ENCODE data around the gene SYT10.

The SYT10 gene

DNA sequence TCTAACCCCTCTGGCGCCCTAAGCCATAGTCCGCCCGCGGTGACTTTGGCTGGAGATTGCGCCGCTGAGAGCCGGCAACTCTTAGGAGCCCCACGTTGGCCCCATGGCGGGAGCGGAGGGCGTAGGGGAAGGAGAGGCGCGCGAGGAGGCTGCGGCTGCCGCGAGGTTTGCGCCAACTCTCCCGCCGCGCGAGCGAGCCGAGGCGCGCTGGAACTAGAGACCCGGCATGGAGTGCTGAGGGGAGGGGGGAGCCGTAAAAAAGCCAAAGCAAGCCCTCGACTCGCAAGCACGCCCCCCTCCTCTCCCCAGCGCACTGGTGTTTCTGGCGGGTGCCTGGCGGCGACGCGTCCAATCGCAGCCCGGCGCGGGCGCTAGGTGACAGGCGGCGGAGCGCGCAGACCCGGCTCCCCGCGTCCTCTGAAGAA lies at the start of gene SYT10:
Gene SYT10, minus strand, starts transcription at position 233 of the 425 bp plus-strand sequence. CDS start 297 bp downstream, outside the sequence.
- Mint-ChIP-seq H3K4me1 (peaks cover 0 to 11% of the 10 kb centered on the region in 2 donors), H3K9me3 (peaks cover 0 to 7% of the 10 kb centered on the region in 2 donors), H3K4me3 (peak within 1 kb of the TSS; percentile 71 to 79), H3K27ac (no peak within 1 kb of the TSS), H3K27me3 (peaks cover 32 to 38% of the 10 kb centered on the region in 2 donors), H3K36me3 (no peaks in the 10 kb centered on the region)
- no peak for DNase-seq
- no peak for ATAC-seq (replicated peaks)

DNA sequence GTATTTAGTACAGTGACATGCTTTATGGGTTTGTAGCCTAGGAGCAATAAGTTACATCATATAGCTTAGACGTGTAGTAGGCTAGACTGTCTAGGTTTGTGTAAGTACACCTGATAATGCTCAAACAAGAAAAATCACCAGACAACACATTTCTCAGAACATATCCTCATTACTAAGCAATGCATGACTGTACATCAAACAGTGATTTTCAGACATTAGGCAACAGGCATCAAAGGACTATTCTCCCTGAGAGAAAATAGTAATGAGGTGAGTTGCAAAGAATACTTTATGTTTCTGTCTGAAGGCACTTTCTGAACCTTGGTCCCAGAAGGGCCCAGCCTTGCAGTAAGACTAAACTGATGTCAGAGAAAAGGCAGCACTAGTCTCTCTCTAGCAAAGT lies 48.4 kb upstream of the SYT10 start:
- H3K9me3 Mint-ChIP-seq: peaks cover 7 to 22% of the 10 kb centered on the region in 2 donors
- no peaks in the 10 kb centered on the region for H3K36me3 Mint-ChIP-seq
- H3K27ac Mint-ChIP-seq: no peak overlapping the region
- H3K4me3 Mint-ChIP-seq: no peak overlapping the region
- H3K27me3 Mint-ChIP-seq: no peaks in the 10 kb centered on the region
- H3K4me1 Mint-ChIP-seq: no peaks in the 10 kb centered on the region
- ATAC-seq (replicated peaks) (no peak), DNase-seq (no peak)

- no peak for DNase-seq
- Mint-ChIP-seq H3K27ac (no peak overlapping the region), H3K36me3 (no peaks in the 10 kb centered on the region), H3K9me3 (peaks cover 5 to 19% of the 10 kb centered on the region in 2 donors), H3K27me3 (no peaks in the 10 kb centered on the region), H3K4me1 (no peaks in the 10 kb centered on the region), H3K4me3 (no peak overlapping the region)
- no peak for ATAC-seq (replicated peaks)
Measured at GRCh38 chr12:33486058-33486457, 46.4 kb upstream of the SYT10 start.

GRCh38 chr12:33484161-33484560 lies 44.5 kb upstream of the SYT10 start:
- no peaks in the 10 kb centered on the region for H3K27me3 Mint-ChIP-seq
- no peak overlapping the region for H3K4me3 Mint-ChIP-seq
- ATAC-seq (replicated peaks) (no peak), DNase-seq (no peak)
- no peak overlapping the region for H3K27ac Mint-ChIP-seq
- no peaks in the 10 kb centered on the region for H3K36me3 Mint-ChIP-seq
- peaks cover 3 to 8% of the 10 kb centered on the region in 2 donors for H3K9me3 Mint-ChIP-seq
- no peaks in the 10 kb centered on the region for H3K4me1 Mint-ChIP-seq

GRCh38 chr12:33480366-33480765 lies 40.7 kb upstream of the SYT10 start:
- no peak overlapping the region for H3K27ac Mint-ChIP-seq
- ATAC-seq (replicated peaks): no peak
- peaks cover 6 to 8% of the 10 kb centered on the region in 2 donors for H3K9me3 Mint-ChIP-seq

DNA sequence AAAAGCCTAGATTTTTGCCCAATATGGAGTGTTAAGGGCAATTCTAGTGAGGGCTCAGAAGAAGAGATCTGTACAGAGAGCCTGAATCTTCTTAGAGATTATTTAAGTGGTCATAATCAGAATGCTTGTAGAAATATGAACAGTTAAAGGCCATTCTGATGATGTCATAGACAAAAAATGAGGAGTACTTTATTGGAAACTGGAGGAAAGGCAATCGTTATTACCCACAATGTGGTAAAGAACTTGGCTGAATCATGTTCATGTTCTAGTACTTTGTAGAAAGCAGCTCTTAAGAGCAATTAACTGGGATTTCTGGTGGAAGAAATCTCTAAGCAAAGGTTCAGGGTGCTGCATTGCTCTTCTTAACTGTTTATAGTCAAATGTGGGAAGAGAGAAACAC lies 36.4 kb upstream of the SYT10 start:
- DNase-seq (no peak), ATAC-seq (replicated peaks) (no peak)
- H3K4me3 Mint-ChIP-seq: no peak overlapping the region
- H3K27me3 Mint-ChIP-seq: no peaks in the 10 kb centered on the region
- H3K9me3 Mint-ChIP-seq: peaks cover 3 to 4% of the 10 kb centered on the region in 2 donors
- H3K36me3 Mint-ChIP-seq: no peaks in the 10 kb centered on the region
- no peak overlapping the region for H3K27ac Mint-ChIP-seq
- no peaks in the 10 kb centered on the region for H3K4me1 Mint-ChIP-seq

More at GRCh38 chr12:33480366-33480765, 40.7 kb upstream of the SYT10 start:
- no peak for DNase-seq
- Mint-ChIP-seq H3K27me3 (no peaks in the 10 kb centered on the region), H3K4me1 (no peaks in the 10 kb centered on the region), H3K4me3 (no peak overlapping the region), H3K36me3 (no peaks in the 10 kb centered on the region)

DNA sequence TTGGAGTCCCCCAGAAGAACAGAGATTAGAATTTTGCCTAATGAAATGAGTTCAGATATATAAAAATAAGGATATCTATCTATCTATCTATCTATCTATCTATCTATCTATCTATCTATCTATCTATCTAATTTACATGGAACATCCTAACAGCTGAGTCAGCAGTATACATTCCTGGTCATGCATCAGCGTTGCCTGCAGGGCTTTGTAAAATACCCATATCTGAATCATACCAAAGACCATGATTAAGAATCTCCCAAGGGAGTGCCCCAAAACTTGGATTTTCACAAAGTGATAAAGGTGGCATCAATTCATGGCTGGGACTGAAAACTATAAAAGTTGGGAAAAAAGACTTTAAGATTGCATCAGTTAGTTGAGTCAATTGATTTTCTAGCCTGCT lies 32.7 kb upstream of the SYT10 start:
- ATAC-seq (replicated peaks) (no peak), DNase-seq (no peak)

DNA sequence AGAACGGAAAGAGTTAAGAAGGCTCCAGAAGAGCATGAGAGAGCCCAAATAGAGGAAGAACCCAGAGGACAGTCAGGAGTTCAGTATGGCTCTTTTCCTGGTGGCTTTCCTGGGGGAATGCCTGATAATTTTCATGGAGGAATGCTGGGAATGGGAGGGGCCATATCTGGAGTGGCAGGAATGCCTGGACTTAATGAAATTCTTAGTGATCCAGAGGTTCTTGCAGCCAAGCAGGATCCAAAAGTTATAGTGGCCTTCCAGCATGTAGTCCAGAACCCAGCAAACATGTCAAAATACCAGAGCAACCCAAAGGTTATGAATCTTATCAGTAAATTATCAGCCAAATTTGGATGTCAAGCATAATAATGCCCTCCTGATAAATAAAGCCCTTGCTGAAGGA lies 15.5 kb upstream of the SYT10 start:
- H3K27me3 Mint-ChIP-seq: no peaks in the 10 kb centered on the region
- no peak overlapping the region for H3K27ac Mint-ChIP-seq
- no peaks in the 10 kb centered on the region for H3K36me3 Mint-ChIP-seq
- H3K4me3 Mint-ChIP-seq: no peak overlapping the region
- H3K4me1 Mint-ChIP-seq: no peaks in the 10 kb centered on the region
- no peak for ATAC-seq (replicated peaks)
- no peak for DNase-seq
- peaks cover 6 to 7% of the 10 kb centered on the region in 2 donors for H3K9me3 Mint-ChIP-seq

More for the DNA sequence above, 32.7 kb upstream of the SYT10 start:
- H3K27me3 Mint-ChIP-seq: no peaks in the 10 kb centered on the region
- H3K9me3 Mint-ChIP-seq: peaks cover under 1 to 3% of the 10 kb centered on the region in 2 donors
- H3K36me3 Mint-ChIP-seq: no peaks in the 10 kb centered on the region
- no peak overlapping the region for H3K4me3 Mint-ChIP-seq
- no peak overlapping the region for H3K27ac Mint-ChIP-seq
- H3K4me1 Mint-ChIP-seq: no peaks in the 10 kb centered on the region

DNA sequence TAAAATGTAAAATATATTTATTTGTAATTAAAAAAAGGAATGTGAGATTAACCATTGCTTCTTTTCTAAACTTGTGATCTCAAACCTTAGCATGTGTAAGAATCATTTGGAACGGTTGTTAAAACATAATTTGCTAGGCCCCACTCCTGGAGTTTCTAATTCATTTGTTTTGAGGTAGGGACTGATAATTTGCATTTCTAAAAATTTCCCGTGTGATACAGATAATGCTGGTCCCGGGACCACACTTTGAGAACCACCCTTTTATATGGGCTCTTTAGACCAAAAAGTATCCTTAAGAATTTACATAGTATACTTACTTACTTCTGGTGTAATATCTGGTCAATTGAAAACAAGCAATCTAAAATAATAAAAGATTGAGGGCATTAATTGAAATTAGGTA lies 10.9 kb upstream of the SYT10 start:
- no peak for DNase-seq
- no peaks in the 10 kb centered on the region for H3K4me1 Mint-ChIP-seq
- no peak for ATAC-seq (replicated peaks)
- H3K9me3 Mint-ChIP-seq: peaks cover 0 to 3% of the 10 kb centered on the region in 2 donors
- H3K27me3 Mint-ChIP-seq: no peaks in the 10 kb centered on the region
- no peak overlapping the region for H3K4me3 Mint-ChIP-seq
- H3K27ac Mint-ChIP-seq: no peak overlapping the region
- no peaks in the 10 kb centered on the region for H3K36me3 Mint-ChIP-seq

DNA sequence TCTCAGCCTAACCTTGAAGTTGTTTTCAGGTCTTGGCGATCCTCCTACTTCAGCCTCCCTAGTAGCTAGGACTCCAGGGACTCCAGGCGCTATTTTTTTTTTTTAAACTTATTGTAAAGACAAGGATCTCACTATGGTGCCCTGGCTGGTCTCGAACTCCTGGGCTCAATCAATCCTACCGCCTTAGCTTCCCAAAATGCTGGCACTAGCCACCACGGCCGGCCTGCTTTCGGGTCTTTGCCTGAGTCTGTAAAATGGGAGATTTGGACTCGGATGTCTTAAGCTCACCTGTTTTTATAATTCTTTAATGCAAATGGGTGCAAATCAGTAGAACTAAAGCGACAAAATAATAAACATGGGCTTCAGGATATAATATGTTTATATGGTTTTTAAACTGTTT lies 858 bp upstream of the SYT10 start:
- peaks cover 0 to 10% of the 10 kb centered on the region in 2 donors for H3K9me3 Mint-ChIP-seq
- no peak overlapping the region for H3K27ac Mint-ChIP-seq
- no peak for DNase-seq
- no peaks in the 10 kb centered on the region for H3K36me3 Mint-ChIP-seq
- peaks cover 32 to 38% of the 10 kb centered on the region in 2 donors for H3K27me3 Mint-ChIP-seq
- no peak overlapping the region for H3K4me3 Mint-ChIP-seq
- peaks cover 0 to 11% of the 10 kb centered on the region in 2 donors for H3K4me1 Mint-ChIP-seq
- ATAC-seq (replicated peaks): no peak

- peak; percentile 14 to 23 for ATAC-seq (replicated peaks)
- Mint-ChIP-seq H3K27ac (no peak overlapping the region), H3K27me3 (peaks cover 32 to 36% of the 10 kb centered on the region in 2 donors), H3K36me3 (no peaks in the 10 kb centered on the region), H3K9me3 (peaks cover 0 to under 1% of the 10 kb centered on the region in 2 donors), H3K4me3 (peak overlapping the region; percentile 71 to 79), H3K4me1 (peaks cover 0 to 11% of the 10 kb centered on the region in 2 donors)
- DNase-seq: no peak
Measured at GRCh38 chr12:33438851-33439586, 600 bp downstream of the SYT10 start.

GRCh38 chr12:33438025-33438772 lies 1.4 kb downstream of the SYT10 start:
- H3K27ac Mint-ChIP-seq: no peak overlapping the region
- H3K4me1 Mint-ChIP-seq: peaks cover 0 to 11% of the 10 kb centered on the region in 2 donors
- H3K36me3 Mint-ChIP-seq: no peaks in the 10 kb centered on the region
- no peak for DNase-seq
- H3K4me3 Mint-ChIP-seq: no peak overlapping the region
- H3K27me3 Mint-ChIP-seq: peaks cover 30 to 32% of the 10 kb centered on the region in 2 donors
- ATAC-seq (replicated peaks): no peak
- no peaks in the 10 kb centered on the region for H3K9me3 Mint-ChIP-seq

GRCh38 chr12:33437598-33437997 lies 2.0 kb downstream of the SYT10 start:
- no peaks in the 10 kb centered on the region for H3K9me3 Mint-ChIP-seq
- ATAC-seq (replicated peaks) (no peak), DNase-seq (no peak)
- no peak overlapping the region for H3K27ac Mint-ChIP-seq
- no peaks in the 10 kb centered on the region for H3K36me3 Mint-ChIP-seq
- H3K4me1 Mint-ChIP-seq: peaks cover 0 to 11% of the 10 kb centered on the region in 2 donors
- peaks cover 26 to 32% of the 10 kb centered on the region in 2 donors for H3K27me3 Mint-ChIP-seq
- H3K4me3 Mint-ChIP-seq: no peak overlapping the region

- H3K4me3 Mint-ChIP-seq: no peak overlapping the region
- H3K9me3 Mint-ChIP-seq: no peaks in the 10 kb centered on the region
- no peak for ATAC-seq (replicated peaks)
- H3K27me3 Mint-ChIP-seq: peaks cover 7% of the 10 kb centered on the region in 2 donors
- DNase-seq: no peak
- no peaks in the 10 kb centered on the region for H3K4me1 Mint-ChIP-seq
- no peaks in the 10 kb centered on the region for H3K36me3 Mint-ChIP-seq
- H3K27ac Mint-ChIP-seq: no peak overlapping the region
Measured at GRCh38 chr12:33432992-33433391, 6.6 kb downstream of the SYT10 start.

GRCh38 chr12:33431648-33432047 lies 8.0 kb downstream of the SYT10 start:
- Mint-ChIP-seq H3K27ac (no peak overlapping the region), H3K4me1 (no peaks in the 10 kb centered on the region), H3K4me3 (no peak overlapping the region), H3K36me3 (no peaks in the 10 kb centered on the region), H3K9me3 (no peaks in the 10 kb centered on the region), H3K27me3 (no peaks in the 10 kb centered on the region)
- no peak for ATAC-seq (replicated peaks)
- no peak for DNase-seq

Measured in stimulated activated naive B cell treated with anti-CD40 and anti-IgM and Interleukin-4, amounts not matched to agents 10 μg/mL and 1 μg/mL and 100 μg/mL, for 72 hours (primary cell).